T-cell (primary cell): ENCODE measurements around the gene SLCO2A1. TPM values are rescaled to one million over a fixed set of nuclear protein-coding genes. Genes with fewer than 3 reads are reported as not detected.

Source experiments
- ATAC-seq, 4 experiments: fragments of 200-7000 bp in 3 of 4; fragments of 150-1000 bp in 1 of 4; cut with Tn5 transposase; replicated peaks in 1 of 4; 1 replicate in 3 of 4; 2 replicates in 1 of 4; pipeline ENCODE4 v1.10.0; 2021; ENCODE audit warnings: moderate library complexity in 3 of 4, mild to moderate bottlenecking in 2 of 4, moderate number of reproducible peaks in 1 of 4
- CTCF ChIA-PET, 2 donors: fragments of 300-600 bp; sonication (Branson Sonifier 250); formaldehyde crosslinking; loops; one replicate each; lab custom pipeline; 2022; ENCODE audit warnings: antibody characterized with exemption in 2 of 2; lab: Charles Lee
- POLR2A ChIA-PET, 2 donors: fragments of 300-600 bp; sonication (Branson Sonifier 250); formaldehyde crosslinking; loops; one replicate each; lab custom pipeline; 2022; ENCODE audit warnings: antibody characterized with exemption in 2 of 2; lab: Charles Lee
- DNase-seq, 35 experiments: peaks; one replicate each; pipeline versions ENCODE4 v3.0.0 to v3.0.0-alpha.2; 2013 to 2023
- H3K27ac ChIP-seq: one replicate; pipeline ENCODE4 v1.5.1; 2013; ENCODE audit warnings: low read length
- H3K27me3 ChIP-seq, 2 experiments: replicated peaks in 1 of 2; 1 replicate in 1 of 2; 2 replicates in 1 of 2; pipeline versions ENCODE4 v1.6.1 to v1.7.0; 2013; ENCODE audit warnings: low read length in 1 of 2, mixed read lengths in 1 of 2; ENCODE audit not compliant: control insufficient read depth in 2 of 2, insufficient read depth in 2 of 2; ENCODE audit errors: extremely low read depth in 1 of 2
- H3K36me3 ChIP-seq, 2 donors: 1 replicate in 1 of 2; 2 replicates in 1 of 2; pipeline versions ENCODE4 v1.6.1 to v1.7.0; 2013; ENCODE audit warnings: low read length in 1 of 2; ENCODE audit not compliant: control insufficient read depth in 2 of 2, insufficient read depth in 1 of 2; ENCODE audit errors: extremely low read depth in 1 of 2
- H3K4me1 ChIP-seq, 2 experiments: 1 replicate in 1 of 2; 2 replicates in 1 of 2; pipeline versions ENCODE4 v1.6.1 to v1.7.0; 2013; ENCODE audit warnings: low read length in 2 of 2, mixed read lengths in 1 of 2; ENCODE audit not compliant: insufficient read depth in 2 of 2, control insufficient read depth in 1 of 2; ENCODE audit errors: extremely low read depth in 1 of 2
- H3K4me3 ChIP-seq, 2 donors: 1 replicate in 1 of 2; 2 replicates in 1 of 2; pipeline versions ENCODE4 v1.5.1 to v1.7.0; 2013; ENCODE audit warnings: mild to moderate bottlenecking in 2 of 2, low read length in 1 of 2, moderate library complexity in 1 of 2; ENCODE audit not compliant: control insufficient read depth in 1 of 2; ENCODE audit errors: extremely low read depth in 1 of 2
- H3K9me3 ChIP-seq: 2 replicates; pipeline ENCODE4 v1.7.0; 2013
- H3K27ac Mint-ChIP-seq, 2 donors: one replicate each; pipeline ENCODE4 v1.8.0; 2020 to 2021; ENCODE audit warnings: mild to moderate bottlenecking in 2 of 2, mixed read lengths in 2 of 2
- H3K27me3 Mint-ChIP-seq, 2 donors: one replicate each; pipeline ENCODE4 v1.8.0; 2021 to 2022; ENCODE audit warnings: mixed read lengths in 2 of 2
- H3K36me3 Mint-ChIP-seq: one replicate; pipeline ENCODE4 v1.8.0; 2021; ENCODE audit warnings: mixed read lengths
- H3K4me1 Mint-ChIP-seq, 3 donors: one replicate each; pipeline ENCODE4 v1.8.0; 2020 to 2022; ENCODE audit warnings: mixed read lengths in 3 of 3, mild to moderate bottlenecking in 1 of 3
- H3K4me3 Mint-ChIP-seq, 3 donors: one replicate each; pipeline ENCODE4 v1.8.0; 2020 to 2022; ENCODE audit warnings: mild to moderate bottlenecking in 3 of 3, mixed read lengths in 3 of 3, moderate library complexity in 3 of 3
- H3K9me3 Mint-ChIP-seq, 3 donors: one replicate each; pipeline ENCODE4 v1.8.0; 2020 to 2022; ENCODE audit warnings: mixed read lengths in 3 of 3
- WGBS: methylation state at CpG from one replicate; pipeline ENCODE4 v1.1.5; 2013; ENCODE audit warnings: missing lambda C conversion rate; ENCODE audit not compliant: insufficient coverage; 5-methylcytosine and 5-hydroxymethylcytosine counted together
- total RNA-seq, 35 experiments: library from RNA in 6 of 35; stranded (reverse) in 6 of 35; fragments of 120-200 nt in 1 of 35; gene quantifications; one replicate each; pipeline versions ENCODE4 v1.2.1 to v1.2.4 and lab custom pipeline; 2013 to 2026

The SLCO2A1 gene
- total RNA-seq, 5 donors from 2014 or later (not counting 1 experiment from before 2014, with no cell fraction given), result 0.18 to 0.39 (median 0.25) TPM; not detected in 2

GRCh38 chr3:134056464-134056891 lies 26.8 kb upstream of the SLCO2A1 start:
- H3K27me3 Mint-ChIP-seq, result peaks cover 6 to 10% of the 10 kb centered on the region in 2 donors
- ATAC-seq (no peak), DNase-seq (no peak)
- H3K27ac Mint-ChIP-seq, result no peak overlapping the region
- Histone ChIP-seq H3K9me3 (no peaks in the 10 kb centered on the region), H3K27ac (no peak overlapping the region), H3K4me3 (no peak overlapping the region), H3K36me3 (no peaks in the 10 kb centered on the region), H3K27me3 (peaks cover 0 to 11% of the 10 kb centered on the region in 2 experiments), H3K4me1 (no peaks in the 10 kb centered on the region)
- peaks cover 5 to 7% (median 5%) of the 10 kb centered on the region in 3 donors for H3K4me1 Mint-ChIP-seq
- no peaks in the 10 kb centered on the region for H3K36me3 Mint-ChIP-seq
- no peak overlapping the region for H3K4me3 Mint-ChIP-seq
- POLR2A ChIA-PET, result no interaction called here
- CTCF ChIA-PET, result no interaction called here
- H3K9me3 Mint-ChIP-seq, result no peaks in the 10 kb centered on the region
- WGBS, result 79% methylated on average over 7 of the region's 7 CpGs

- Histone ChIP-seq H3K4me1 (no peaks in the 10 kb centered on the region), H3K36me3 (no peaks in the 10 kb centered on the region), H3K9me3 (no peaks in the 10 kb centered on the region), H3K4me3 (no peak overlapping the region), H3K27me3 (peaks cover 0 to 10% of the 10 kb centered on the region in 2 experiments), H3K27ac (no peak overlapping the region)
- Mint-ChIP-seq H3K36me3 (no peaks in the 10 kb centered on the region), H3K4me3 (no peak overlapping the region), H3K4me1 (peaks cover 5 to 7% (median 5%) of the 10 kb centered on the region in 3 donors), H3K9me3 (no peaks in the 10 kb centered on the region), H3K27me3 (peaks cover 10% of the 10 kb centered on the region in 2 donors), H3K27ac (no peak overlapping the region)
- DNase-seq, result no peak
- ChIA-PET POLR2A (no interaction called here), CTCF (no interaction called here)
- 83% methylated on average over 4 of the region's 7 CpGs for WGBS
- no peak for ATAC-seq
Observed at GRCh38 chr3:134055661-134056060, 25.9 kb upstream of the SLCO2A1 start.

- Histone ChIP-seq H3K9me3 (no peaks in the 10 kb centered on the region), H3K4me1 (no peaks in the 10 kb centered on the region), H3K27ac (no peak overlapping the region), H3K36me3 (no peaks in the 10 kb centered on the region), H3K27me3 (peaks cover 0 to 10% of the 10 kb centered on the region in 2 experiments), H3K4me3 (no peak overlapping the region)
- no peak for ATAC-seq
- 0% methylated on average over 2 of the region's 3 CpGs for WGBS
- DNase-seq, result no peak
- H3K4me1 Mint-ChIP-seq, result peaks cover 5 to 7% (median 5%) of the 10 kb centered on the region in 3 donors
- ChIA-PET POLR2A (no interaction called here), CTCF (no interaction called here)
- H3K27ac Mint-ChIP-seq, result no peak overlapping the region
- peaks cover 12 to 15% of the 10 kb centered on the region in 2 donors for H3K27me3 Mint-ChIP-seq
- no peak overlapping the region for H3K4me3 Mint-ChIP-seq
- no peaks in the 10 kb centered on the region for H3K36me3 Mint-ChIP-seq
- no peaks in the 10 kb centered on the region for H3K9me3 Mint-ChIP-seq
Observed at GRCh38 chr3:134054881-134055280, 25.2 kb upstream of the SLCO2A1 start.

GRCh38 chr3:134054231-134054630 lies 24.5 kb upstream of the SLCO2A1 start:
- DNase-seq, result no peak
- POLR2A ChIA-PET, result no interaction called here
- no peaks in the 10 kb centered on the region for H3K9me3 Mint-ChIP-seq
- Histone ChIP-seq H3K4me3 (no peak overlapping the region), H3K9me3 (no peaks in the 10 kb centered on the region), H3K27me3 (peaks cover 0 to 10% of the 10 kb centered on the region in 2 experiments), H3K36me3 (no peaks in the 10 kb centered on the region), H3K27ac (no peak overlapping the region), H3K4me1 (no peaks in the 10 kb centered on the region)
- no peak for ATAC-seq
- peaks cover 14 to 18% of the 10 kb centered on the region in 2 donors for H3K27me3 Mint-ChIP-seq
- H3K4me3 Mint-ChIP-seq, result no peak overlapping the region
- H3K27ac Mint-ChIP-seq, result no peak overlapping the region
- no peaks in the 10 kb centered on the region for H3K36me3 Mint-ChIP-seq
- 83% methylated on average over 3 of the region's 5 CpGs for WGBS
- CTCF ChIA-PET, result no interaction called here
- peaks cover 5 to 7% (median 5%) of the 10 kb centered on the region in 3 donors for H3K4me1 Mint-ChIP-seq

GRCh38 chr3:134052370-134052769 lies 22.6 kb upstream of the SLCO2A1 start:
- no peaks in the 10 kb centered on the region for H3K9me3 Mint-ChIP-seq
- no peak overlapping the region for H3K4me3 Mint-ChIP-seq
- H3K36me3 Mint-ChIP-seq, result no peaks in the 10 kb centered on the region
- H3K9me3 ChIP-seq, result no peaks in the 10 kb centered on the region
- ChIA-PET POLR2A (no interaction called here), CTCF (no interaction called here)
- no peak for DNase-seq
- H3K4me3 ChIP-seq, result no peak overlapping the region
- H3K27ac Mint-ChIP-seq, result no peak overlapping the region
- no peaks in the 10 kb centered on the region for H3K36me3 ChIP-seq
- no peaks in the 10 kb centered on the region for H3K4me1 ChIP-seq
- H3K4me1 Mint-ChIP-seq, result peaks cover 5 to 7% (median 5%) of the 10 kb centered on the region in 3 donors
- no peak overlapping the region for H3K27ac ChIP-seq
- peaks cover 0 to 10% of the 10 kb centered on the region in 2 experiments for H3K27me3 ChIP-seq
- no CpG with 5 or more reads among the region's 4 CpGs for WGBS
- no peak for ATAC-seq
- H3K27me3 Mint-ChIP-seq, result peaks cover 11 to 24% of the 10 kb centered on the region in 2 donors

GRCh38 chr3:134049676-134050075 lies 20.0 kb upstream of the SLCO2A1 start:
- peaks cover 11 to 23% of the 10 kb centered on the region in 2 donors for H3K27me3 Mint-ChIP-seq
- H3K27ac ChIP-seq, result no peak overlapping the region

More at GRCh38 chr3:134049676-134050075, 20.0 kb upstream of the SLCO2A1 start:
- Histone ChIP-seq H3K27me3 (peaks cover 0 to 7% of the 10 kb centered on the region in 2 experiments), H3K4me3 (no peak overlapping the region), H3K4me1 (no peaks in the 10 kb centered on the region), H3K9me3 (no peaks in the 10 kb centered on the region), H3K36me3 (no peaks in the 10 kb centered on the region)
- Mint-ChIP-seq H3K4me3 (no peak overlapping the region), H3K4me1 (peaks cover under 1 to 3% (median 1%) of the 10 kb centered on the region in 3 donors), H3K9me3 (peaks cover 4 to 17% (median 8%) of the 10 kb centered on the region in 3 donors), H3K36me3 (no peaks in the 10 kb centered on the region), H3K27ac (no peak overlapping the region)
- no peak for DNase-seq
- ChIA-PET CTCF (interaction anchor here in 1 of 2 donors (0.7 kb wide), 1 partner anchor 57 kb away, joined by 8 read pairs; no protein-coding TSS in a partner anchor), POLR2A (no interaction called here)
- ATAC-seq, result no peak
- WGBS, result 57% methylated on average over 1 of the region's 1 CpG
